DOHH2 (cell line): ENCODE measurements around the gene PSMB10.
"Not testable (repeated sequence)": the region's sequence is repeated elsewhere in the genome, so short reads cannot be mapped to it uniquely, and the experiment has no call there.

Source experiments
- H3F3A ChIP-seq: fragments of 200-600 bp; sonication (generic), shearing (Covaris generic); 2 replicates; pipeline ENCODE4 v1.6.0; 2016; ENCODE audit warnings: antibody characterized with exemption, mild to moderate bottlenecking; ENCODE audit not compliant: control insufficient read depth, insufficient read depth
- H3K27ac ChIP-seq: fragments of 200-600 bp; sonication (generic); 2 replicates; pipeline ENCODE4 v1.5.1; 2014; ENCODE audit warnings: low read depth, mild to moderate bottlenecking, low read length, moderate library complexity
- H3K27me3 ChIP-seq: fragments of 200-600 bp; sonication (generic); 2 replicates; pipeline ENCODE4 v1.6.1; 2014; ENCODE audit warnings: mild to moderate bottlenecking, low read length, mixed read lengths; ENCODE audit not compliant: control insufficient read depth
- H3K36me3 ChIP-seq: fragments of 200-600 bp; sonication (generic); 2 replicates; pipeline ENCODE4 v1.6.1; 2014; ENCODE audit warnings: mild to moderate bottlenecking, low read length, moderate library complexity, mixed read lengths; ENCODE audit not compliant: control insufficient read depth
- H3K4me1 ChIP-seq: fragments of 200-600 bp; sonication (generic); 2 replicates; pipeline ENCODE4 v1.6.1; 2014; ENCODE audit warnings: mild to moderate bottlenecking, low read length, mixed read lengths; ENCODE audit not compliant: control insufficient read depth
- H3K4me2 ChIP-seq: fragments of 200-600 bp; sonication (generic); 2 replicates; pipeline ENCODE4 v1.6.0; 2014; ENCODE audit warnings: mild to moderate bottlenecking, low read length, moderate library complexity
- H3K4me3 ChIP-seq: fragments of 200-600 bp; sonication (generic); 2 replicates; pipeline ENCODE4 v1.5.1; 2014; ENCODE audit warnings: mild to moderate bottlenecking, low read length, mixed read lengths
- H3K79me2 ChIP-seq: fragments of 200-600 bp; sonication (generic); 2 replicates; pipeline ENCODE4 v1.6.1; 2014; ENCODE audit warnings: mild to moderate bottlenecking, low read length, mixed read lengths; ENCODE audit not compliant: control insufficient read depth
- H3K9me2 ChIP-seq: fragments of 200-600 bp; sonication (generic); replicated peaks from 2 replicates; pipeline ENCODE4 v1.6.1; 2014; ENCODE audit warnings: mild to moderate bottlenecking, low read length, mixed read lengths; ENCODE audit not compliant: control insufficient read depth
- H3K9me3 ChIP-seq: fragments of 200-600 bp; sonication (generic); 2 replicates; pipeline ENCODE4 v1.6.1; 2014; ENCODE audit warnings: antibody characterized with exemption, low read length, mixed read lengths; ENCODE audit not compliant: control insufficient read depth, insufficient read depth
- H4K20me1 ChIP-seq: fragments of 200-600 bp; sonication (generic); 2 replicates; pipeline ENCODE4 v1.6.0; 2014; ENCODE audit warnings: low read depth, mild to moderate bottlenecking, antibody characterized with exemption, low read length, moderate library complexity; ENCODE audit not compliant: control insufficient read depth, insufficient read depth
- CTCF ChIP-seq: fragments of 200-600 bp; sonication (generic); IDR thresholded peaks from one replicate; pipeline ENCODE4 v1.5.1; 2014; ENCODE audit warnings: antibody characterized with exemption, mild to moderate bottlenecking, low read depth, low read length; ENCODE audit not compliant: poor library complexity, severe bottlenecking
- EZH2phosphoT487 ChIP-seq: fragments of 200-600 bp; sonication (generic); IDR thresholded peaks from 2 replicates; pipeline ENCODE4 v1.6.1; 2017; ENCODE audit warnings: borderline replicate concordance, mild to moderate bottlenecking, antibody characterized with exemption, low read length, moderate library complexity, mixed read lengths

Gene PSMB10

GRCh38 chr16:67975321-67976105 is 38.9 kb upstream of the PSMB10 start:
- Histone ChIP-seq H3K4me1 (peaks cover 12% of the 10 kb centered on the region), H3F3A (no peaks in the 10 kb centered on the region), H3K9me2 (no peaks in the 10 kb centered on the region), H3K36me3 (no peaks in the 10 kb centered on the region), H3K27me3 (peaks cover 26% of the 10 kb centered on the region), H3K79me2 (no peaks in the 10 kb centered on the region), H3K27ac (no peak overlapping the region), H4K20me1 (no peaks in the 10 kb centered on the region), H3K4me3 (no peak overlapping the region), H3K9me3 (no peaks in the 10 kb centered on the region), H3K4me2 (no peak overlapping the region)
- TF ChIP-seq CTCF (no peak), EZH2phosphoT487 (no peak)

GRCh38 chr16:67972285-67972684 is 35.6 kb upstream of the PSMB10 start:
- H3K9me2 ChIP-seq, H3K4me2 ChIP-seq, H3K27ac ChIP-seq, H3K79me2 ChIP-seq, H3K36me3 ChIP-seq, H3K4me3 ChIP-seq, H3F3A ChIP-seq, H4K20me1 ChIP-seq, H3K9me3 ChIP-seq: not testable (repeated sequence)
- H3K4me1 ChIP-seq, result peaks cover 30% of the 10 kb centered on the region
- peaks cover 24% of the 10 kb centered on the region for H3K27me3 ChIP-seq

GRCh38 chr16:67971111-67971510 is 34.5 kb upstream of the PSMB10 start:
- H3K79me2 ChIP-seq, result 0 out of 2 replicates have a peak, but pooled peaks cover 6% of the 10 kb centered on the region
- TF ChIP-seq CTCF, result no peak
- no peak for TF ChIP-seq EZH2phosphoT487
- no peaks in the 10 kb centered on the region for H3K9me2 ChIP-seq
- no peaks in the 10 kb centered on the region for H3F3A ChIP-seq
- no peak overlapping the region for H3K27ac ChIP-seq
- no peaks in the 10 kb centered on the region for H3K36me3 ChIP-seq
- no peak overlapping the region for H3K4me2 ChIP-seq
- peaks cover 14% of the 10 kb centered on the region for H3K27me3 ChIP-seq
- peaks cover 39% of the 10 kb centered on the region for H3K4me1 ChIP-seq
- no peak overlapping the region for H3K4me3 ChIP-seq
- H3K9me3 ChIP-seq, result no peaks in the 10 kb centered on the region
- no peaks in the 10 kb centered on the region for H4K20me1 ChIP-seq

- no peak for TF ChIP-seq EZH2phosphoT487
- TF ChIP-seq CTCF, result no peak
- Histone ChIP-seq H3K4me2 (peak overlapping the region; percentile 94), H3K27ac (no peak overlapping the region), H3K4me1 (peaks cover 29% of the 10 kb centered on the region), H3K4me3 (peak overlapping the region; percentile 75), H4K20me1 (0 out of 2 replicates have a peak, but pooled peaks cover 3% of the 10 kb centered on the region), H3K9me3 (no peaks in the 10 kb centered on the region), H3K79me2 (0 out of 2 replicates have a peak, but pooled peaks cover 6% of the 10 kb centered on the region), H3F3A (peaks cover 7% of the 10 kb centered on the region; the same call in 1 of the 2 replicates), H3K36me3 (no peaks in the 10 kb centered on the region), H3K9me2 (no peaks in the 10 kb centered on the region), H3K27me3 (peaks cover 1% of the 10 kb centered on the region)
Observed at GRCh38 chr16:67969254-67970039, 32.8 kb upstream of the PSMB10 start.
